NCI-H524 treated with DMSO at 0.1 percent for 48 hours (cell line): ENCODE measurements around the gene GPR68.
"Not testable (repeated sequence)": the region's sequence is repeated elsewhere in the genome, so short reads cannot be mapped to it uniquely, and the experiment has no call there.

Experiments used
- DNase-seq: peaks from one replicate; lab custom pipeline; 2025; lab: John Stamatoyannopoulos, UW

The GPR68 gene

DNA sequence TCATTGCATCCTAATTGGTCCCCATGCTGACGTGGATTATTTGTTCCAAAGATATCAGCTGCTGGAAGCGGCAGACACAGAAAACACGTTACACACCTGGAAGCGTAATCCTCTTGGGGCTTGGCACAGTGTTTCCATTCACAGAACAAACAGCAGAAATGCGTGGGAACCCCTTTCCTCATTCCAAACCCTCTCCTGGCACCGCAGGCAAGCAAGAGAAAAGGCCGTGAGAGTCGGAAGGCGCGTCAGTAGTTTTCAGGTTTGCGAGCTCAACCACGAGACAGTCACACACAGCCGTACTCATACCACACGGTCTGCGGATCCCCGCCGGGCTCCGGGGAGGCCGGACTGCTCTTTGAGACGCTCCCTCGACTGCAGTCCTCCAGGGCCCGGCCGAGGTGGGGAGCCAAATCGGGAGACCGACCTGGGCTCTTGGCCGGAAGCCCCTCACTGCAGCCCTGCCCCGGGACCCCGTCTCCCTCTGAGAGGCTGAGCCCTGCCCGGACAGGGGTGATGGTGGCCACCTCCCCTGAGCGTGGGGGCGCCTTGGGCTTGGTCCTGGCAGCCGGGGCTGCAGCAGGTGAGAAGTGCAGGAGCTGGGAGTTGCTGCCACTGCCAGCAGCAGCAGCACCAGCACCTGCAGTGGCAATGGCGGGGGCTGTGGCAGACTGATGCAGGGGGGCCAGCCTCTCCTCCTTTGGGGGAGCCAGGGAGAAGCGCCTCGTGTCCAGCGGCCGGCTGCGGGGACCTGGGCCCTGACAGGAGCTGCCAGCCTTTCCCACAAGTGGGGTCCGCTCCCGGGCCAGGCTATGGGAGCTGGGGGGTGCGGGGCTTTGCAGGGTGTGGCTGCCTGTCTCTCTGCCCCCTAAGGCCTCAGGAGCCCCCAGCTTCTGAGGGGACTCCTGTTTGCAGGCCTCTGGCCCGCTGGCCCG lies 28.1 kb upstream of the GPR68 start:
- DNase-seq = no peak

DNA sequence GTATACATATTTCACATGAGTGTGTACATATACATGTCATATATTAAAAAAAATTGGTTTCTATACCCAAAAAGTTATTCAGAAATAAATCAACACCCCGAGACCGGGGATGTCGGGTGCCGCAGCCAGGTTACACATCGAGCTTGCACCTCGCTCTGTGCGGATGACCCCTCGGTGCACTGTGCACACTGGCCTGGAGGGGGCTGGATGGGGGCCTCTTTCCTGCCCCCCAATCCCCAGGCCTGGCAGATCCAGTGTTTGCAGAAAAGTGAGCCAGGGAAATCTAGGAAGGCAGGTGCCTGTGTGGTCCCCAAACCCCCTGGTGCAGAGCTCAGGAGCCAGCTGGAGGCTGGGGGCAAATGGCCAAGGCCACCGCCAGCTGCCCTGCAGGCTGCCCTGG lies 27.1 kb upstream of the GPR68 start:
- DNase-seq = no peak

DNA sequence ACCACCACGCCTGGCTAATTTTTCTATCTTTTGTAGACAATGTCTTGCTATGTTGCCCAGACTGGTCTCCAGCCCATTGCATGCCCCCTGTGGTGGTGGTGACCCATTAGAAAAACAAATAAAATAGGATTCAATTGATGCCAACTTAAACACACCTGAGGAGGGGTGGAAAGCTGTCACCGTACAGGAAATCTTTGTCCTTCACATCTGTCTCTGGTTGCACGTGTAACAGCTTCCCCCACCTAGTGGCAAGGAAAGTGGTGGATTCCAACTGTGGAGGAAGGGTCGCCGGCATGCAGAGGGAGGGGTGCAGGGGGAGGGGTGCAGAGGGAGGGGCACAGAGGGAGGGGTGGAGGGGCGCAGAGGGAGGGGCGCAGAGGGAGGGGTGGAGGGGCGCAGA lies 26.1 kb upstream of the GPR68 start:
- DNase-seq = no peak

DNA sequence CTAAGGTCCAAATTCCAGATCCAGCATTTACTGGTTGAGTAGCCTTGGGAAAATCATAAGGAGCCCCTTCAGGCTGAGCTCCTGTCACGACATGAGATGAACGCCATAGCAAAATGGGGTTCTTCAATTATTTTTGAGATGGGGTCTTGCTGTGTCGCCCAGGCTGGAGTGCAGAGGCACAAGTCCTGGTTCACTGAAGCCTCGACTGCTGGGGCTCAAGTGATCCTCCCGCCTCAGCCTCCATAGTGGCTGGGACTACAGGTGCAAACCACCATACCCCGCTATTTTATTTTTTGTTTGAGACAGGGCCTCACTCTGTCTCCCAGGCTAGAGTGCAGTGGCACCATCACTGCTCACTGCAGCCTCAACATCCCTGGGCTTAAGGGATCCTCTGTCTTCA lies 25.7 kb upstream of the GPR68 start:
- DNase-seq = no peak

DNA sequence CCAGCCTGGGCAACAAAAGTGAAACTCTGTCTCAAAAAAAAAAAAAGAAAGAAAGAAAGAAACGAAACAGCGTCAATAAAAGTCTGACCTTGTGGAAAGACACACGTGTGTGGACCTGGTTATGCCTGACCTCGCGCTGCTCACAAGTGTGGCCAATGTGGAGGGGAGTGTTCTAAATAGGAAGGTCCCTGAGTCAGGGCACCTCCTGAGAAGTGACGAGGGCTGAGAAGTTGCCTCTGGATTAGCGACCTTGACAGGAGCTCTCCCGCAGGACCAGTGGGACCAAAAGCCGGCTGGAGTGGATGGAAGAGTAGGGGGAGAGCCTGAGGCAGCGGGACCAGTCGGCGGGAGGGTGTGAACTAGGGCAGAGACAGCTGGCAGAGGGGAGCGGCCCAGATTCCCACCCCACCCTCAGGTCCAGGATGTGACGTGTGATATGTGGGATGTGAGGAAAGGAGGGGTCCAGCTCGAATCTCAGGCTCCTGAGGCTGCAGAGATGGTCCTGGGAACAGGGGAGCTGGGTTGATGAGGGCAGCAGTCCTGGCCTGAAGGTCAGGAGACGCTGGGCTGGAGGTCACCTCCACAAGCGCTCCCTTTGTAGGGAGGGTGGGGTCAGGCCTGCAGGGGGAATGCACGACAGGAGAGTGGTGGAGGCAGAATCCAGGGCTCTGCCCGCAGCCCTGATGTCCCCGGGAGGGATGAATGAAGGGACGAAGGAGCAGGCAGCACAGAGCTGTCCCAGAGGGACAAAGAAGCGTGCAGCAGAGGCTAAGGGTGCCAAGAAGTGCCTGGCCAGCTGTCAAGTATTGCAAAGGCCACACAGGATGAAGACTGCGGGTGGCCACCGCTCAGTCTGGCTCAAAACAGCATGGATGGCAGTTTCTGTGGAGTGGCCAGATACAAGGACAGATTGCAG lies 24.8 kb upstream of the GPR68 start:
- DNase-seq = peak; percentile 42

DNA sequence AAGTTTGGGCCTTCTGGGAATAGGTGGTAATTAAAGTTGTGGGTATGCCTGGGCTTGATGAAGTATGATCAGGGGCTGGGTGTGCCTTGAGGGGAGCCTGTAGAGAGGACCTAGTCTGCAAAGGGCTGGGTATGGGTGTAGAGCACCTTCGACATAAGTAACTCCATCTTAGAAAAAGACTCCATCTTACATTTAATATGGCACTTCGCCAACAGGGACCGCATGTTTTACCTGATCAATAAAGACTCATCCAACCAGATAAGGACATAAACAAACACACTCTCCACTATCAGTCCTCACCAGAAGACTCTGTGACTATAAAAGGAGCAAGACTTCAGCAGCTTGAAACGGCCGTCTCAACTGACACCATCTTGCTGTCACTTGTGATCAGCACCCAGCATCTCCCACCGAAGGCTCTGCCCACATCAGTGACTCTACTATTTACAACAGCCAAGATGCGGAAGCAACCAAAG lies 23.5 kb upstream of the GPR68 start:
- no peak for DNase-seq

DNA sequence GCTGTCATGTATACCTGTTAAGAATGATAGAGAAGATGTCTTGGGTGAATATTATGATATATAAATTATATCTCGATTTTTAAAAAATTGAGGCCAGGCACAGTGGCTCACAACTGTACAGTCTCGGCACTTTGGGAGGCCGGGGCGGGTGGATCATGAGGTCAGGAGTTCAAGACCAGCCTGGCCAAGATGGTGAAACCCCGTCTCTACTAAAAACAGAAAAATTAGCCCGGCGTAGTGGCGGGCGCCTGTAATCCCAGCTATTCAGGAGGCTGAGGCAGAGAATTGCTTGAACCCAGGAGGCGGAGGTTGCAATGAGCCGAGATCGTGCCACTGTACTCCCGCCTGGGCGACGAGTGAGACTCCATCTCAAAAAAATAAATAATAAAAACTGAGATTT lies 21.8 kb upstream of the GPR68 start:
- not testable (repeated sequence) for DNase-seq

DNA sequence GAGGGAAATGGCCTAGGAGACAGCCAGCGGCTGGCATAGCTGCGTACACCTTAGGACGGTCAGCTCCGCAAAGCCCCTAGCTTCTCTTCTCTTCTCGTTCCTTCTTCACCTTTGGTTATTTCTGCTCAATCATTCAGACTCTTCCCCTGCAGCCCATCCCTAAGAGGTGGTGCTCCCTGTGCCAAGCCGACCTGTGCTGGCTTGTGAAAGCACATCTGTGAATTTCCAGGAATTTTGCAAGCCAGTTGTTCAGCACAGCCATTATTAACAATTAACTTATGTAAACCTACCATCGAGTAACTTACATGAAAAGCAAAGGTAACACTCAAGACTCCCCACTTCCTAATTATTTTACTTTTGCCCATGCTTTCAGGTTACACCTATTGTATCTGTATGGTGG lies 20.9 kb upstream of the GPR68 start:
- DNase-seq = no peak

DNA sequence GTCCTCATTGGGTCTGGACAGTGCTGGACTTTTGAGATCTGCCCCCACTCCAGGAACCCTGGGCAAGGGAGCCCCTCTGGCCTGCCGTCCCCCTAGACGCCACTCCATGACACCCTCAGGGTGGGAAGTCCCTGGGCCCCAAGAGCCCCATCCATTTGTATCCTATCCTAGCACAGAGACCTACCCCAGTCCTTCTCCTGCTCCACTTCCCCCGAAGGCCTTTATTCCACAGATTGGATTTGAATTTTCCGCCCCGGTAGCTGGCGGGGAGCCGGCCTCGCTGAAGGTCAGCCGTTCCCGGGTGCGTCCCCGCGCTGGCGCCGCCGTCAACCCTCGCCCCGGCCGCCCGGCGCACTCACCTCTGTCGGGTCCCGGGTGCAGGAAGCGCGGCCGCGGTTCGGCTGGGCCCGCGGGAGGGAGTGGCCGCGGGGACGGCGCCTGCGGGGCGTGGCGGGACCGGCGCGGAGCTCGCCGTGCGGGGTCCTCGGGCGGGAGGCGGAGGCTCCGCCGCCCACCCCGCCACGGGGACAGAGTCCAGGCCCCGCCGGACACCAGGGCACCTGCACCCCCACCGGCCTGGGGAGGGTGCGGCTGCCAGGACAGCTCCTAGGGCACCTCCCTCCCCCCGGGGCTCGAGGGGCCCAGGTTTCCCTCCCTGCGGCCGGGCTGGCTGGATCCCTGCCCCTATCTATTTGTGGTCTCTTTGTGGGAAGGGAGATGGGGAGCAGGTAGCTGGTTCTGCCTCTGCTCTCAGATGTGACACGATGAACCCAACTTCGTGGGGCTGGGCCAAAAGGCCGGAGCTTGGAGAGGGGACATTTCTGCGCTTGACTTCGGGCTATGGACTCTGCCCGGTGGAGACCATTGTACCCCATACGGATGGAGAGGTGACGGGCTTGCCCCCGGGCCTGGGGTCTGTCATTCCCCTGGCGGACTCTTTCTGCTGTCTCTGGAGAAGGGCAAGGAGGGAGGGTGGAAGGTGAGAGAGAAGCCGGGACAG lies 19.9 kb upstream of the GPR68 start:
- no peak for DNase-seq

DNA sequence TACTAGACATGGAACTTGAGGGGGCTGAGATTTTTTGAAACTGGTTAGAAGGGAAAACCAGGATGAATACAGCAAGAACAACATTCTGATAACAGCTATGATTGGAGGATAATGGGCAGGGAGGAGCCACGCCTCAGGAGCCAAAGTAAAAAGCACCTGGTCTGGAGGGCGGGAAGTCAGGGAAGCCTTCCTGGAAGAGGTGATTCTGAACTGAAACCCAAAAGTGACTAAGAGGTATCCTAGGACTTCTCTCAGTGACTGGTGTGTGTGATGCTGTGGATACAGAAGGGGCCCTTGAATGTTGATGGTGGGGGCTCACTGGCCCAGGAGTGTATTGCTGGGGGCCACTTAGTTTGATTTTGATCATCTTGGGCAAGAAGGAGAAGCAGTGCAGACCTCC lies 18.8 kb upstream of the GPR68 start:
- no peak for DNase-seq

DNA sequence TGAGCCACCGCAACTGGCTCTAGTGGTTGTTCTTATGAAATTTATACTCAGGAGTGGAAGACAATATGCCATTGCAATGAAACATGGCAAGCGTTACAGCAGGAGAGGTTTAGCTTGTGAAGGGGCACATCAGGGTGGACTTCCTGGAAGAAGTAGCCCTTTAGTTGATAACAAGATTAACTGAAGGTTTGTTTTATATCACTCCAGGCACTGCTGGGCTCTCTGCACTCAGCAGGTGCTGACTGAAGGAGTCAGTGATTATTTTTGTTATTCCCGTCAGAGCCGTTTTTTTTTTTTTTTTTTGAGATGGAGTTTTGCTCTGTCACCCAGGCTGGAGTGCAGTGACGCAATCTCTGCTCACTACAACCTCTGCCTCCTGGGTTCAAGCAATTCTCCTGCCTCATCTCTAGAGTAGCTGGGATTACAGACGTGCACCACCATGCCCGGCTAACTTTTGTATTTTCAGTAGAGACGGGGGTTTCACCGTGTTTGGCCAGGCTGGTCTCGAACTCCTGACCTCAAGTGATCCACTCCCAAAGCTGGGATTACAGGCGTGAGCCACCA lies 17.6 kb upstream of the GPR68 start:
- no peak for DNase-seq

DNA sequence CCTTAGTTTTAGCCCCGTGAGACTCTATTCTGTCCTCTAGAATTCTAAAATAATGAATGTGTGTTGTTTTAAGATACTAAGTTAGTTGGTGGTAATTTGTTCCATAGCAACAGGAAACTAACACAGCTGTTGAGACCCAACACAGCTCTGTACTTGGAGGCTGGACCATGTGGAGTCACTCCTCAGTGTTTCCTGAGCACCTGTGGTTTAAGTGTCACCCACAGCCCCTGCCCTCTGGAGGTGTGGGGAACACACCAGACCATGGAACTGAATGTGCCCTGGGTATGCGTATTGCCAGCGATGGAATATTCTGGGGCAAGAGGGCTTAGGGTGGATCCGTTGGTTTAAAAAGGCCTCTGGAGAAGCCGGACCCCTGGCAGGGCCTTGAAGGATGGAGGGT lies 16.6 kb upstream of the GPR68 start:
- DNase-seq = no peak

DNA sequence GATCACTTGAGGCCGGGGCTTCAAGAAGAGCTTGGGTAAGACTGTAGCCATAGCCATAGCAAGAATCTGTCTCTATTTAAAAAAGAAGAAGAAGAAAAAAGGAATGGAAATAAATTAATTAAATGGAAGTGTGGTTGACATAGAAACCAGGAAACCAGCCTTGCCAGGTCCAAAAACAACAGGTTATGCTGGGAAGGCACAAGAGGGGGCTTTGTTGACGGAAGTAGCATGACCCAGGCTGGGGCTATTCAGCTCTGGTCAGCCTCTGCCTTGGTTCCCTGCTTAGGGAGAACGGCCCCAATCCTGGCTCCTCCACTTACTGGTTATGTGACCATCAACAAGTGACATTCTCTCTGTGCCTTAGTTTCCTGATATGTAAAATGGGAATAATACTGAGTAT lies 14.4 kb upstream of the GPR68 start:
- DNase-seq = no peak

DNA sequence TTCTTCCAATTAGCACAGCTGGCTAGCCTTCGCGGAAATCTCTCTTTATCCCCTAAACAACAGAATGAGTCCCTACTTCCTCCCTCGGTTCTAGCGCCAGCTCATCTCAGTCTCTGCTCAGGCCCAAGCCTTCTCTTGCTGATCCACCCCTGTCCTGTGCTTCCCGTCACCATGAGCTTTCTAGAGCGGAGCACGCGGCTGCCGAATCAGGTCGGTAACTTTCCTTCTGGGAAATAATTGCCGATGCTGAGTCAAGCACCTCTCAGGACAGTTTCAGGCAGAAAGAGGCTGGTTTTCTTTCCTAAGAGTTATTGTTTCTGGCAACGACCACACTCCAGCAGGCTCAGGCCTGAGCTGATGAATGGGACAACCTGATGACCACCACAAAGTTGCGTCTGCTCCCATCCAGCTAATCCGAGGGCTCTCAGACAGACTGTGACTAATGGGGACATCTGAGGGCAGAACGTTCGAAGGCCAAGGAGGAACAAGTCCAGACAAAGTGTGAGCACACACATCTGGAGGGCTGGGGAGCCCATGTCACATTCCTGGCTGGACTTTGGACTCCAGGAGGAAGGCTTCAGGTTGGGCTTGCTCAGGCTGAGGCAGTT lies 13.6 kb upstream of the GPR68 start:
- DNase-seq = no peak

DNA sequence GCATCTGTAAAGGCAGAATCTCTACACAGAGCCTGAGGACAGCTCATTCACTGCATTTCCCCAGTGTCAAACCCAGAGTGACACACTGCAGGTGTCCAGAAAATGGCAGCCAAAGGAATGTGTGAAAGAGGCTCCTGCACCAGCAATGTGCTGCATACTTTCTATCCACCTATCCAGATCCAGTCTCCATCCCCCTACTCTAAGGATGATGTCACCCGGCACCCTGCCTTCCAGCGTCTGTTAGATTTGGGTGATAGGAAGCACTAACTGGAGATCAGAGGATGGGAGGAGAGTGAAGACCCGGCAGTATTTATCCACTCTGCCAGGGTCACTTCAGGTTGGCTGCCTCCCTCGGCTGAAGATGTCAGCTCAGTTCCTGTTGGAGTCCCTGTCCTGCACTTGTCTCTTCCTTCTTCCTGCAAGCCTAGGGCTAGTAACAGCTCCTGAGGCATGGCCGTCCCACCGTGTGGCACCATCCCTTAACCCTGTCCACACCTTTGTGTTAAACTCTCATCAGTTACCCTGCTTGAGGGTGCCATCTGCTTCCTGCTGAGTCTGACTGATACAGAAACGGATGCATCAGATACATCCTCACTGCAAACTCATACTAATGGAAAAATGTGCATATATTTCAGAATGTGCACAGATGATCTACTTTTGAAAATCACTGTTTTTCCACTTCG lies 13.0 kb upstream of the GPR68 start:
- peak; percentile 32 for DNase-seq

DNA sequence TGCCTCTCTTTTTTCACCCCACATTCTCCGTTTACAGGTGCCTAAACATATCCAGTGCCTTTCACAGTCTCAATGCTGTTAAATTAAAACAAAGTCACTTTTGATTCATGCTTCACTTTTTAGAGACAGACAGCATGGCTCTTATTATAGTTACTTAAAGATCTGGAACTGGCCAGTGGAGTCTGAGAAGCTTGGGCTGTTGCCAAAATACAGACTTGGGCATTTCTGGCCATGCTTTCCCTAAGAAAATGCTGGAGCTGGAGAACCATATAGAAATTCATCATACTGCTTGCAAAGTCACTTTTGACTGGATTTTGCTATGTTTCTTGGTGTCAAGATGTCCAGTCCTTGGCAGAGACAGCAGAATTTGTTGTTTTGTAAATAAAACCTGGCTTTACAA lies 12.2 kb upstream of the GPR68 start:
- no peak for DNase-seq

DNA sequence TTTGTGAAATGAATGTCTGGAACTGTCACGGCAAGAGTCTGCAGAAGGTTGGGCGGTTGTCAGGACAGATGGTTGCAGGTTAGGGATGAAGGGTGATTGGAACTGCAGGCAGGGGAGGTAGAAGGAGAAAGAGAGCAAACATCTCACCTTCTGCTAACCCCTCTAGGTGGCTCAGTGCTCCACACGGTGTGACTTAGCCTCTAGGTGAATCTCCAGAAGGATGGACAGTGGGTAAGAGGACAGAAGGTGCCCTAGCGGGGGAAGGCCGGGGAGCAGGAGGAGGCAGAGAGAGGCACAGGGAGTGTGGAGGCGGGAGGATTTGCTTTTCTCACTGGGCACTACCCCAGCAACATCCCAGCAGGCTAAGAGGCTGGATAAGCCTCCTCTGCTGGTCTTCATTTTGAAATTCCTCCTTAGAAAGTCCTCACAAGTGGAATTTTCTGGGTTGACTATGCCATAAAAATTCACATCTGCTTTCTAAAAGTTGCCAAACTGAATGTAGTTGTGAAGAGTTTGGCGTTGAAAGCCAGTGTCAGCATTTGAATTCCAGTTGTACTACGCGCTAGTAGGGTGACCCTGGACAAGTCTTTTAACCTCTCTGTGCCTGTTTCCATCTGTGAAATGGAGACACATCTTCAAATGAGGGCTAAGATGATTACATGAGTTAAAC lies 10.7 kb upstream of the GPR68 start:
- peak; percentile 37 for DNase-seq

DNA sequence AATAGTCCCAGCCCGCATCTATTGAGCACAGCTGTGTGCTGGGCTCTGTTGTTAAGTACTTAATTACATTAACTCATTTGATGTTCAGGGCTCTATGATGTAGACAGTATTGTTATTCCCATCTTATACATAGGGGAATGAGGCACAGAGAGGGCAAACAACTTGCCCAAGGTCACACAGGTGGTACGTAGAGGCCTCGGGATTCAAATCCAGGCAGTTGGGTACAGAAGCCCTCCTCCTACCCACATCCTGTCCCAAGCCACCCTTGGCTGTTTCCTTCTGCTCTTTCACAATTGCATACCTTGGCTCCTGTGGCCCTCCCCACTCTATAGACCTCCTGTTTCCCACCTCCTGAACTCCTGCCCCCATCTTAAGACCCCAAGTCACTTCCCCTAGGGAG lies 10.0 kb upstream of the GPR68 start:
- no peak for DNase-seq

DNA sequence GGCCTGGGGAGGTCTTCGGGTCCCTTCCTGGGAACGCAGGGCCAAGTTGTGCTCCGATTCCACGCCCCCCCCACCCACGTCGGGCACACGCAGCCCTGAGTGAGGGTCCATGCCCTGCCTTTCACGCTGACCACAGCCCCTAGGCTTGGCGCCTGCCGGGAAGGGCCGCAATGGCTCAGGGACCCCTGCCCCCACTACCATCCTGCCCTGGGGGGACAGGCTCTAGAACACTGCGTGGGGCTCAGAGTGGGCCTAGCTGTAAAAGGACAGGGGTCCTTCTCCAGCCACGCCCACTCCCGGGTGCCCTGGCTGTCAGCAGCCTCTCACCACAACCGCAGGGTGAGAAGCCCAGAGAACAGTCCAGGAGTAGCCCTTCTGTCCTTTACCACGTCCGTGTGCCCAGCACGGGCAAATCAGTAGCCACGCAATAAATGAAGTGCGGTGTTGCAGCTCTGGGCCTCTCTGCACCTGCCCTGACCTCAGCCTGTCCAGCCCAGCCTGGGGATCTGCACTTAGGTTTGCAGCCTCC lies 9.4 kb upstream of the GPR68 start:
- no peak for DNase-seq
